Fibroblast of peridontal ligament (primary cell): ENCODE data around the gene PGM2L1.

Experiments
- DNase-seq: peaks from one replicate; pipeline ENCODE4 v3.0.0-alpha.2; 2010; ENCODE audit errors: extremely low read depth

PGM2L1 gene

DNA sequence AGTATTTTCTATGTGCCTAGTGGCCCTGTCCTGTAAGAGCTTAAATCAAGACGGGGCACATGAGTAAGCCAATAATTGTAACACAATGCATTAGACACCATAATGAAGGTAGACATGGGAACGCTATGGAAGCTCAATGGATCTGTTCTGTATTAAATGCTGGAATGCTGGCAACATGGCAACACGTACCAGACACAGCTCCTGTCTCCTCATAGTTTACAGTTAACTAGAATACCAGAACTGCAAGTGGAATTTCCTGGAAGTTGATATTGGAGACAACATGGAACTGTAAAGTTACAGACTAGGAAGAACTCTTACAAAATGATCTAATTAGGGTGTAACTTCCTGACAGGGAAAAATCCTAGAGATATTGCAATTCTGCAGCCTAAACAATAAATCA, 99.2 kb downstream of the PGM2L1 start:
- peak; percentile 38 for DNase-seq

- no peak for DNase-seq
Measured at GRCh38 chr11:74297484-74297883, 100.7 kb downstream of the PGM2L1 start.

- DNase-seq: no peak
Measured at GRCh38 chr11:74288911-74289310, 109.3 kb downstream of the PGM2L1 start.

GRCh38 chr11:74288161-74288560, 110.1 kb downstream of the PGM2L1 start:
- DNase-seq: peak; percentile 99

DNA sequence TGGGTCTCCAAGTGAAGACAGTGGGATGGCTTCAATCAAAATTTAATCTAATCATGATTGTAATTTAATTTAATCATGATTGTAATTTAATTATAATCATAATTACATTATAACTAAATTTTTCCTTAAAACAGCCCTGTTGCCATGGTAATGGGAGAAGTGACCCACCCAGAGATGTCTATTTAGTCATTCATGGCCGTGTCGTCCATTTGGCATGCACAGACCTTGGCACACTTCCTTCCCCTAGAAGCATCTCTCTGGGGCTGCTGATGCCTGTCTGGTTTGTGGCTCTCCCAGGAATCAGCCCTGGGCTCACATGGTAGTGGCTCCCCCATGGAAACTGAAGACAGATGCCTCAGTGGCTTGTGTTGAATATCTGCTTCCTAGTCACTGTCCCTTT, 113.8 kb downstream of the PGM2L1 start:
- peak; percentile 28 for DNase-seq

- no peak for DNase-seq
Measured at GRCh38 chr11:74283580-74284180, 114.6 kb downstream of the PGM2L1 start.

DNA sequence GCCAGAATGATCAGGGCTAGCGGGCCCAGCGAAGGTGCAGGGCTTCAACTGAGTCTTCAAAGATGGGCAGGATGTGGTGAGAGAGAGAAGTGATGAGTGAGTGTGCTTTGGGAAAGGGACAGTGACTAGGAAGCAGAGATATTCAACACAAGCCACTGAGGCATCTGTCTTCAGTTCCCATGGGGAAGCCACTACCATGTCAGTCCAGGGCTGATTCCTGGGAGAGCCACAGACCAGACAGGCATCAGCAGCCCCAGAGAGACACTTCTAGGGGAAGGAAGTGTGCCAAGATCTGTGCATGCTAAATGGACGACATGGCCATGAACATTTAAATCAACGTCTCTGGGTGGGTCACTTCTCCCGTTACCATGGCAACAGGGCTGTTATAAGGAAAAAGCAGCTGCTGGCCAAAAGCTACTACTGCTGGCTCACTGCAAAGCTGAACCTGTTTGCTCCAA, 115.3 kb downstream of the PGM2L1 start:
- peak; percentile 26 for DNase-seq

DNA sequence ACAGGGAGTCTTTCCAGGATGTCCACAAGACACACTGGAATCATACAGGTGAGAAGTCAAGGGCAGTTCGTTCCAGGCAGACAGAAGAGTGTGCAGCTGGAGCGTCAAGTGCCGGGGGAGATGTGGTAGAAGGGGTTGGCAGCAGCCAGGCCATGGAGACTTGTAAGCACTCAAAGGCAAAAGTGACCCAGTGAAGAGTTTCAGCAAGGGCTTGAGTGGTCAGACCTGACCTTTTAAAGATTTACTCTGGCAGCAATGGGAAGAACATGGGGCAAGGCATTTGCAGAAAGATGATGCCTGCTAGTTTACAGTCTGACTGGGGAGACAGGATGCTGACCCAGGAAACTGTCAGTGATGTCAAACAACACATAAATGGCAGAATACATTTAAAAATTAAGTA, 115.8 kb downstream of the PGM2L1 start:
- DNase-seq: no peak

- no peak for DNase-seq
Measured at GRCh38 chr11:74280494-74280893, 117.7 kb downstream of the PGM2L1 start.
